Neuronal stem cell (in vitro differentiated cells): ENCODE data around the gene DNAH3.

Experiments
- DNase-seq: peaks from one replicate; pipeline ENCODE4 v3.0.0-alpha.2; 2013; ENCODE audit warnings: low spot score
- H2AFZ ChIP-seq: one replicate; pipeline ENCODE4 v1.6.1; 2013; ENCODE audit warnings: mild to moderate bottlenecking, low read length, inconsistent platforms
- H2AK5ac ChIP-seq: 2 replicates; pipeline ENCODE4 v1.6.1; 2013; ENCODE audit warnings: low read depth, mild to moderate bottlenecking, inconsistent platforms, low read length, moderate library complexity, mixed read lengths
- H2BK120ac ChIP-seq: 2 replicates; pipeline ENCODE4 v1.6.1; 2013; ENCODE audit warnings: low read depth, mild to moderate bottlenecking, inconsistent platforms, low read length, moderate library complexity, mixed read lengths
- H2BK12ac ChIP-seq: one replicate; pipeline ENCODE4 v1.6.1; 2013; ENCODE audit warnings: low read length, inconsistent platforms
- H2BK15ac ChIP-seq: 2 replicates; pipeline ENCODE4 v1.6.1; 2013; ENCODE audit warnings: mild to moderate bottlenecking, low read length, inconsistent platforms, mixed read lengths
- H2BK5ac ChIP-seq: one replicate; pipeline ENCODE4 v1.6.1; 2013; ENCODE audit warnings: inconsistent platforms, mild to moderate bottlenecking, low read length, moderate library complexity
- H3K14ac ChIP-seq: one replicate; pipeline ENCODE4 v1.6.1; 2013; ENCODE audit warnings: low read length, inconsistent platforms
- H3K18ac ChIP-seq: 2 replicates; pipeline ENCODE4 v1.6.1; 2013; ENCODE audit warnings: low read length, inconsistent platforms
- H3K23ac ChIP-seq: 2 replicates; pipeline ENCODE4 v1.6.1; 2013; ENCODE audit warnings: low read depth, mild to moderate bottlenecking, mixed read lengths, low read length, inconsistent platforms; ENCODE audit not compliant: poor library complexity
- H3K27ac ChIP-seq: replicated peaks from 3 replicates; pipeline ENCODE4 v1.5.1; 2013; ENCODE audit warnings: low read length, inconsistent platforms
- H3K27me3 ChIP-seq, 3 experiments: 2 replicates each; pipeline ENCODE4 v1.6.1; 2013; ENCODE audit warnings: low read length in 3 of 3, mild to moderate bottlenecking in 2 of 3, inconsistent platforms in 1 of 3, low read depth in 1 of 3, mixed read lengths in 1 of 3, moderate library complexity in 1 of 3; ENCODE audit not compliant: control insufficient read depth in 3 of 3, insufficient read depth in 3 of 3
- H3K36me3 ChIP-seq, 2 donors: replicated peaks in 1 of 2; 2 replicates each; pipeline ENCODE4 v1.6.1; 2013; ENCODE audit warnings: low read length in 2 of 2; ENCODE audit not compliant: control insufficient read depth in 2 of 2, insufficient read depth in 2 of 2
- H3K4ac ChIP-seq: 2 replicates; pipeline ENCODE4 v1.6.1; 2013; ENCODE audit warnings: inconsistent platforms, mild to moderate bottlenecking, low read length, moderate library complexity
- H3K4me1 ChIP-seq, 2 donors: 1 replicate in 1 of 2; 2 replicates in 1 of 2; pipeline ENCODE4 v1.6.1; 2013; ENCODE audit warnings: low read length in 2 of 2, low read depth in 1 of 2; ENCODE audit not compliant: control insufficient read depth in 2 of 2, insufficient read depth in 1 of 2
- H3K4me2 ChIP-seq: one replicate; pipeline ENCODE4 v1.6.1; 2013; ENCODE audit warnings: mild to moderate bottlenecking, low read length, inconsistent platforms; ENCODE audit not compliant: insufficient read depth, poor library complexity, severe bottlenecking
- H3K4me3 ChIP-seq, 2 donors: 2 replicates each; pipeline ENCODE4 v1.5.1; 2013; ENCODE audit warnings: low read length in 2 of 2, mild to moderate bottlenecking in 2 of 2, inconsistent platforms in 1 of 2, moderate library complexity in 1 of 2
- H3K79me1 ChIP-seq: one replicate; pipeline ENCODE4 v1.6.1; 2013; ENCODE audit warnings: low read depth, mild to moderate bottlenecking, inconsistent platforms, low read length, moderate library complexity
- H3K9ac ChIP-seq: one replicate; pipeline ENCODE4 v1.6.1; 2013; ENCODE audit warnings: mild to moderate bottlenecking, low read depth, low read length, inconsistent platforms; ENCODE audit not compliant: poor library complexity
- H3K9me3 ChIP-seq, 2 donors: replicated peaks in 1 of 2; 2 replicates each; pipeline versions ENCODE3 to v1.6.1; 2013; ENCODE audit warnings: low read length in 2 of 2, mild to moderate bottlenecking in 2 of 2, inconsistent platforms in 1 of 2, low read depth in 1 of 2, mixed read lengths in 1 of 2, moderate library complexity in 1 of 2; ENCODE audit not compliant: control insufficient read depth in 2 of 2, insufficient read depth in 1 of 2
- H4K8ac ChIP-seq: one replicate; pipeline ENCODE4 v1.6.1; 2013; ENCODE audit warnings: low read depth, mild to moderate bottlenecking, inconsistent platforms, low read length, moderate library complexity
- H4K91ac ChIP-seq: one replicate; pipeline ENCODE4 v1.6.1; 2013; ENCODE audit warnings: low read length, low read depth, mild to moderate bottlenecking, inconsistent platforms; ENCODE audit not compliant: poor library complexity
- WGBS, 2 donors: extraction: QIAGEN DNeasy Blood & Tissue Kit; methylation state at CpG; one replicate each; pipeline ENCODE4 v1.1.7; 2013; ENCODE audit warnings: missing lambda C conversion rate in 2 of 2, mixed read lengths in 1 of 2; ENCODE audit not compliant: insufficient read length in 2 of 2, insufficient replicate concordance in 1 of 2; ENCODE audit errors: extremely low coverage in 2 of 2; 5-methylcytosine and 5-hydroxymethylcytosine counted together

DNAH3 gene

GRCh38 chr16:21033704-21034103 lies 116.9 kb downstream of the DNAH3 start:
- Histone ChIP-seq H3K27me3 (peaks cover 0 to 3% (median 0%) of the 10 kb centered on the region in 3 experiments), H3K79me1 (no peaks in the 10 kb centered on the region), H3K36me3 (no peaks in the 10 kb centered on the region), H3K14ac (no peak overlapping the region), H2BK15ac (no peak overlapping the region), H3K9me3 (no peaks in the 10 kb centered on the region), H3K27ac (no peak overlapping the region), H4K91ac (no peak overlapping the region), H3K4me1 (no peaks in the 10 kb centered on the region), H3K4me3 (no peak overlapping the region), H2BK5ac (no peak overlapping the region), H2BK120ac (no peak overlapping the region), H3K18ac (no peak overlapping the region), H2BK12ac (no peak overlapping the region), H3K23ac (no peak overlapping the region), H3K4ac (no peak overlapping the region), H3K9ac (no peak overlapping the region), H2AK5ac (no peak overlapping the region), H2AFZ (no peak overlapping the region), H3K4me2 (no peak overlapping the region), H4K8ac (no peak overlapping the region)
- no peak for DNase-seq
- no CpG with 5 or more reads among the region's 10 CpGs for WGBS, 2 donors

GRCh38 chr16:21033264-21033663 lies 117.4 kb downstream of the DNAH3 start:
- Histone ChIP-seq H3K4ac (no peak overlapping the region), H4K91ac (no peak overlapping the region), H3K9ac (no peak overlapping the region), H2BK5ac (no peak overlapping the region), H3K79me1 (no peaks in the 10 kb centered on the region), H2AFZ (no peak overlapping the region), H3K27me3 (peaks cover 0 to 3% (median 0%) of the 10 kb centered on the region in 3 experiments), H3K4me2 (no peak overlapping the region), H3K4me3 (no peak overlapping the region), H3K14ac (no peak overlapping the region), H3K23ac (no peak overlapping the region), H3K36me3 (no peaks in the 10 kb centered on the region), H2BK15ac (no peak overlapping the region), H2BK12ac (no peak overlapping the region), H2AK5ac (no peak overlapping the region), H3K9me3 (no peaks in the 10 kb centered on the region), H3K18ac (no peak overlapping the region), H3K27ac (no peak overlapping the region), H2BK120ac (no peak overlapping the region), H3K4me1 (no peaks in the 10 kb centered on the region), H4K8ac (no peak overlapping the region)
- no CpG with 5 or more reads among the region's 3 CpGs for WGBS, 2 donors
- DNase-seq = no peak

GRCh38 chr16:21028728-21029127 lies 121.9 kb downstream of the DNAH3 start:
- H3K4me2 ChIP-seq = no peak overlapping the region
- no CpG with 5 or more reads among the region's 4 CpGs for WGBS, 2 donors
- no peak overlapping the region for H3K23ac ChIP-seq
- no peak for DNase-seq
- no peak overlapping the region for H4K91ac ChIP-seq
- no peaks in the 10 kb centered on the region for H3K9me3 ChIP-seq
- H3K27ac ChIP-seq = no peak overlapping the region
- no peak overlapping the region for H3K9ac ChIP-seq
- H3K27me3 ChIP-seq = peaks cover 0 to under 1% (median 0%) of the 10 kb centered on the region in 3 experiments
- no peaks in the 10 kb centered on the region for H3K4me1 ChIP-seq
- H3K18ac ChIP-seq = no peak overlapping the region
- H3K14ac ChIP-seq = no peak overlapping the region
- no peaks in the 10 kb centered on the region for H3K36me3 ChIP-seq
- no peak overlapping the region for H3K4me3 ChIP-seq
- H3K79me1 ChIP-seq = no peaks in the 10 kb centered on the region
- no peak overlapping the region for H2BK15ac ChIP-seq
- no peak overlapping the region for H2BK12ac ChIP-seq
- no peak overlapping the region for H2BK120ac ChIP-seq
- no peak overlapping the region for H2AK5ac ChIP-seq
- H3K4ac ChIP-seq = no peak overlapping the region
- H2BK5ac ChIP-seq = no peak overlapping the region
- no peak overlapping the region for H4K8ac ChIP-seq
- no peak overlapping the region for H2AFZ ChIP-seq

- DNase-seq = no peak
- Histone ChIP-seq H3K18ac (no peak overlapping the region), H2BK120ac (no peak overlapping the region), H3K14ac (no peak overlapping the region), H2BK15ac (no peak overlapping the region), H3K4me3 (no peak overlapping the region), H4K91ac (no peak overlapping the region), H2BK12ac (no peak overlapping the region), H2AFZ (no peak overlapping the region), H3K4ac (no peak overlapping the region), H2BK5ac (no peak overlapping the region), H3K9me3 (no peaks in the 10 kb centered on the region), H3K79me1 (no peaks in the 10 kb centered on the region), H3K23ac (no peak overlapping the region), H3K9ac (no peak overlapping the region), H3K36me3 (no peaks in the 10 kb centered on the region), H3K27me3 (no peaks in the 10 kb centered on the region), H3K27ac (no peak overlapping the region), H2AK5ac (no peak overlapping the region), H3K4me1 (no peaks in the 10 kb centered on the region), H4K8ac (no peak overlapping the region), H3K4me2 (no peak overlapping the region)
- WGBS, 2 donors = no CpG with 5 or more reads among the region's 6 CpGs
Measured at GRCh38 chr16:21026846-21027245, 123.8 kb downstream of the DNAH3 start.
